Astrocyte of the spinal cord (primary cell): ENCODE data around the gene ASPHD2.
"Not testable (repeated sequence)": the region's sequence is repeated elsewhere in the genome, so short reads cannot be mapped to it uniquely, and the experiment has no call there.

Experiments used
- DNase-seq: peaks from one replicate; pipeline ENCODE4 v3.0.0; 2011; ENCODE audit warnings: low read depth, low spot score
- H3K4me3 ChIP-seq: 2 replicates; pipeline ENCODE4 v1.5.1; 2011; ENCODE audit warnings: low read depth, mild to moderate bottlenecking, low read length, moderate library complexity
- in situ Hi-C: cut with HindIII; loops from 2 replicates; pipeline ENCODE4 v1.10.0; 2017; ENCODE audit warnings: low sequenced_read_pairs
- TF ChIP-seq, protein P1 (sequence below): IDR thresholded peaks from 2 replicates; pipeline ENCODE4 v1.5.1; 2012; ENCODE audit warnings: low read depth, mild to moderate bottlenecking, low read length, inconsistent platforms

ASPHD2 gene

DNA sequence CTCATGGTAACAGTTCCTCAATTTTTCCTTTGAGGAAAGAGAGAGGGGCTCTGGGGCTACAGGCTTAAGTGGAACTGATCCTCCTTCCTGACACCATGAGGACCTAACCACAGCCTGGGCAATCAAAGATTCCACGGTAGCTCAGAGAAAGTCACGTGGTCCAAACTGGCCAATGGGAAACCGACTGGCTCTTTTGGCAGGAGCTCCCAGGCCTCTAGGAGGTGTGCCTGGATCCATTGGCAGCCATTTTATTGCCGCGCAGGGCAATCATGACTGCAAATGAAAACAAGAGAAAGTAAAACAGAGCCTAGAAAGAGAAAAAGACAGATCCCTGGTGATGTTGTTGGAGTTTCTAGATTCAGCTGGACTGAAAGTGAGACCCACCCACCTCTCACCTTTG lies 27.3 kb upstream of the ASPHD2 start:
- in situ Hi-C loops: no loop called here
- TF ChIP-seq, protein P1, sequence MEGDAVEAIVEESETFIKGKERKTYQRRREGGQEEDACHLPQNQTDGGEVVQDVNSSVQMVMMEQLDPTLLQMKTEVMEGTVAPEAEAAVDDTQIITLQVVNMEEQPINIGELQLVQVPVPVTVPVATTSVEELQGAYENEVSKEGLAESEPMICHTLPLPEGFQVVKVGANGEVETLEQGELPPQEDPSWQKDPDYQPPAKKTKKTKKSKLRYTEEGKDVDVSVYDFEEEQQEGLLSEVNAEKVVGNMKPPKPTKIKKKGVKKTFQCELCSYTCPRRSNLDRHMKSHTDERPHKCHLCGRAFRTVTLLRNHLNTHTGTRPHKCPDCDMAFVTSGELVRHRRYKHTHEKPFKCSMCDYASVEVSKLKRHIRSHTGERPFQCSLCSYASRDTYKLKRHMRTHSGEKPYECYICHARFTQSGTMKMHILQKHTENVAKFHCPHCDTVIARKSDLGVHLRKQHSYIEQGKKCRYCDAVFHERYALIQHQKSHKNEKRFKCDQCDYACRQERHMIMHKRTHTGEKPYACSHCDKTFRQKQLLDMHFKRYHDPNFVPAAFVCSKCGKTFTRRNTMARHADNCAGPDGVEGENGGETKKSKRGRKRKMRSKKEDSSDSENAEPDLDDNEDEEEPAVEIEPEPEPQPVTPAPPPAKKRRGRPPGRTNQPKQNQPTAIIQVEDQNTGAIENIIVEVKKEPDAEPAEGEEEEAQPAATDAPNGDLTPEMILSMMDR: no peak
- no peak for DNase-seq
- no peak overlapping the region for H3K4me3 ChIP-seq

GRCh38 chr22:26404851-26405421 lies 24.1 kb upstream of the ASPHD2 start:
- H3K4me3 ChIP-seq: no peak overlapping the region
- in situ Hi-C loops: no loop called here
- TF ChIP-seq, protein P1: no peak
- no peak for DNase-seq

DNA sequence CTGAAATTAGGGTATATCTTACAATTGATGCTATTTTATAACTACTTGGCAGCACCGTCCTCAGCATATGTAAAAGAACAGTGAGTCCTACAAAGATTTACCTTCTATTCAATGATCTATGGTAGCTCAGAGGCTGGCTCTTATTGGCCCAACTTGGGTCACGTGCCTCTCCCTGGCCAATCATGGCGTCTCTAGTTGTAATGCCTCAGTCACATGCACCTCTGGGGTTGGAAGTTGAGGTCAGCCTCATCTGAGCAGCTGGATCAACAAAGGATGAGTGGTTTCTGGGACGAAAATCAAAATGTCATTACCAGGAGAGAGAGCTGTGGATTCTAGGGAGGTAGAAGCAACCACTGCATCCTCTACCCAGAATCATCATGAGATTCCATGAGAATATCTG lies 22.9 kb upstream of the ASPHD2 start:
- TF ChIP-seq, protein P1: no peak
- no peak overlapping the region for H3K4me3 ChIP-seq
- peak; percentile 55 for DNase-seq
- in situ Hi-C loops: no loop called here

DNA sequence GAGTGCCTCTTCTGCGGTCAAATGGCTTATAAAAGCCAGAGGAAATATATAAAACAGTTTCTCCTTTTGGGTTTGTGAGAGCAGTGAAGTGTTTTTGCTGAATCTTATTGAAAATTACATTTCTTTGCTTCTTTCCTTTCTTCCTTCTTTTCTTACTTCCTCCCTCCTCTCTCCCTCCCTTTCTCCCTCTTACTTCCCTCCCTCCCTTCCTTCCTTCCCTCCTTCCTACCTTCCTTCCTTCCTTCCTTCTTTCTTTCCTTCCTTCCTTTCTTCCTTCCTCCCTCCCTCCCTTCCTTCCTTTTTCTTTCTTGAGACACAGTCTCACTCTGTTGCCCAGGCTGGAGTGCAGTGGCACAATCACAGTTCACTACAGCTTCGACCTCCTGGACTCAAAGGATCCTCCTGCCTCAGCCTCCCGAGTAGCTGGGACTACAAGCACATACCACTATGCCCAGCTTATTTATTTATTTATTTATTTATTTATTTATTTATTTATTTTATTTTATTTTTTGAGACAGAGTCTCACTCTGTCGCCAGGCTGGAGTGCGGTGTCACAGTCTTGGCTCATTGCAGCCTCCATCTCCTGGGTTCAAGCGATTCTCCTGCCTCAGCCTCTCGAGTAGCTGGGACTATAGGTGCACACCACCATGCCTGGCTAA lies 20.4 kb upstream of the ASPHD2 start:
- in situ Hi-C loops, DNase-seq, H3K4me3 ChIP-seq: not testable (repeated sequence)

DNA sequence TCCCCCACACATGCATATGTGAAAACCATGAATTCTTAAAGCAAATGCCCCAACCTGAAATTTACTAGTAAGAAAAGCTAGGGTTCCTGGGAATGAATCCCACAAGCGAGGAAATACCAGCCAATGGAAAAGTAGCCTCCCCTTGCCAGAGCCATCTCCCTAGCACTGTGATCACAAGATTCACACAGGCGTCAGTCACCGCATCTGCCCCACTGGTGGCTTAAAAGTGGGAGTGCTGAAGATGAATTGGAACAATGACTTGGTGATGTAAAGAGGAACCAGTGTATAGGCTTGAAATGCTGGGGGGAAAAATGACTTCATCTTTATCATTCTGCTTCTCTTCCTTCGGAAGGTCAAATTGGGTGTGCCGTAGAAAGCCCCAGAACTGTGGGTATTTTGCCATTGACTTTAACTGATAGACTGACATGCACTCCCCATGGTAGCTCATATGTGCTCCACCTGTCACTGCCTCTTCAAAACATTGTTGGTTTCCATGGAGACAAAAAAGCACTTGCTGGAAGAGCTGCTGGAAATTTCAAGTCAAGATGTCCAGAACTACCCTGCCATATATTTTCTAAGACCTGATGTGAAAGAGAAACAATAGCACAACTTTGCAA lies 19.2 kb upstream of the ASPHD2 start:
- in situ Hi-C loops: no loop called here
- no peak for DNase-seq
- TF ChIP-seq, protein P1: no peak

DNA sequence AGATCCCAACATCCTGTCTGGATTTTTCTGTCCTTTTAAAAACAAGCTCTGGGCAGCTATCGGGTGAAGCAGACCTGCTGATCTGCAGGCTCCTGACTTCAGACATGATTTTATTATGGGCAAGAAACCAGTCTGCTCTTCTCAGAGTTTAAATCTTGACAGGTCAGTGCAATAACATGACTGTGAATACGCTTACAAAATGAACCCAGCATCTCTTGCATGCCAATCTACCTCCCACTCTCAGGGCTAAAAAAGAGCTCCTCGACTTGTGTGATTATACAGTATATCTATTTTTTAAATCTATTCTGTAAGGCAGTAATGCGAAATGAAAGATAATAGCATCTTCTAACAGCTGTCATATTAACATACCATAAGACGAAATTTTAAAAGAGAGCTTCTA lies 18.7 kb upstream of the ASPHD2 start:
- TF ChIP-seq, protein P1: no peak
- no peak overlapping the region for H3K4me3 ChIP-seq
- no peak for DNase-seq
- in situ Hi-C loops: no loop called here

More for the DNA sequence above, 19.2 kb upstream of the ASPHD2 start:
- no peak overlapping the region for H3K4me3 ChIP-seq

DNA sequence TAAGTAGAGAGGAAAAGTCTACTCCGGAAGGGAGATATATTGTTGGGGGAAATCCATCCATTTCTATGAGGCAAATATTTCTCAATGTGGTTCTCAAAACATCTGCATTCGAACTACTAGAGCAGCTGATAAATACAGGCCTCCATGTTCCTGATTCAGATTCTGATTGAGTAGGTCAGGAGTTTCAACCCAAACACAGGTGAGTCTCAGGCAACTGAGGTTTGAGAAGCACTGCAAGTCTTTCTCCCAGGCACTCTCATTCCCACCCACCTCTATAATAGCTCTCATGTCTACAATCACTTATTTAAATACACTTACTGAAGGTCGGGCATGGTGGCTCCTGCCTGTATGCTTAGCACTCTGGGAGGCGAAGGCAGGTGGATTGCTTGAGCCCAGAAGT lies 14.7 kb upstream of the ASPHD2 start:
- in situ Hi-C loops: no loop called here
- no peak for DNase-seq
- H3K4me3 ChIP-seq: no peak overlapping the region
- TF ChIP-seq, protein P1: no peak
